ENCODE data around the gene DEGS2.

DNA sequence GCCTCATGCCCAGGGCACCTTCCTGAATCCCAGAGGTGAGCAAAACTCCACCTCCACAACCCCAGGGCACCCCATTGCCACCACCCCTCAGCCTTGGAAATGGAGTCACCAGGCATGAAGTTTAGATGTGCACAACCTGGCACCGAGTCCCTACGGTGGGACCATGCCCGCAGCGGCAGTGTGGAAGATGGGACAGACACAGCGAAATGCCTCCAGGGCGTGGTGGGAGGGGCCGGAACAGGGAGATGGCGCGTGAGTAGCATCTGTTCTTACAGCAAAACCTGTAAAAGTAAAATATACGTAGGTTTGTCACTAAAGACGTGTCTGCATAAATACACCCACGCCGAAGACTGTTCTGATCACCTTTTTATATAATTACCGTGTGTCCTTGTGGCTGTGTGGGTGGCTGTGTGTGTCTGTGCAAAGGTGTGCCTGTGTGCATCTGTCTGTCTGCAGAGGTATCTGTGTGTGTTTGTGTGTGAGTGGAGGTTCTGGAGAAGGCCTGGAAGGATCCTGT is 17.4 kb upstream of the DEGS2 start:
- TF ChIP-seq, protein P1, sequence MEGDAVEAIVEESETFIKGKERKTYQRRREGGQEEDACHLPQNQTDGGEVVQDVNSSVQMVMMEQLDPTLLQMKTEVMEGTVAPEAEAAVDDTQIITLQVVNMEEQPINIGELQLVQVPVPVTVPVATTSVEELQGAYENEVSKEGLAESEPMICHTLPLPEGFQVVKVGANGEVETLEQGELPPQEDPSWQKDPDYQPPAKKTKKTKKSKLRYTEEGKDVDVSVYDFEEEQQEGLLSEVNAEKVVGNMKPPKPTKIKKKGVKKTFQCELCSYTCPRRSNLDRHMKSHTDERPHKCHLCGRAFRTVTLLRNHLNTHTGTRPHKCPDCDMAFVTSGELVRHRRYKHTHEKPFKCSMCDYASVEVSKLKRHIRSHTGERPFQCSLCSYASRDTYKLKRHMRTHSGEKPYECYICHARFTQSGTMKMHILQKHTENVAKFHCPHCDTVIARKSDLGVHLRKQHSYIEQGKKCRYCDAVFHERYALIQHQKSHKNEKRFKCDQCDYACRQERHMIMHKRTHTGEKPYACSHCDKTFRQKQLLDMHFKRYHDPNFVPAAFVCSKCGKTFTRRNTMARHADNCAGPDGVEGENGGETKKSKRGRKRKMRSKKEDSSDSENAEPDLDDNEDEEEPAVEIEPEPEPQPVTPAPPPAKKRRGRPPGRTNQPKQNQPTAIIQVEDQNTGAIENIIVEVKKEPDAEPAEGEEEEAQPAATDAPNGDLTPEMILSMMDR (conservative IDR thresholded peaks at IDR 0.05; ENCODE audit: low read length): no peak
- no peak for TF ChIP-seq EZH2phosphoT487 (IDR thresholded peaks at IDR 0.05; ENCODE audit: borderline replicate concordance)
